Keratinocyte (primary cell): ENCODE data around the gene MIGA2.

Source experiments
- EZH2 ChIP-seq: IDR thresholded peaks from one replicate; pipeline ENCODE4 v1.6.1; 2012; ENCODE audit warnings: inconsistent platforms, mild to moderate bottlenecking, low read length, moderate library complexity
- TF ChIP-seq, protein P1 (sequence below), 3 experiments: IDR thresholded peaks in 1 of 3; conservative IDR thresholded peaks in 1 of 3; optimal IDR thresholded peaks in 1 of 3; 2 replicates in 2 of 3; 3 replicates in 1 of 3; pipeline versions ENCODE3 to v1.5.1; 2011; ENCODE audit warnings: low read length in 3 of 3, mild to moderate bottlenecking in 3 of 3, moderate library complexity in 2 of 3, control low read depth in 1 of 3, inconsistent platforms in 1 of 3; ENCODE audit not compliant: insufficient read depth in 2 of 3; ENCODE audit errors: extremely low read depth in 1 of 3

GRCh38 chr9:129021091-129021490 lies 15.3 kb upstream of the MIGA2 start:
- TF ChIP-seq, protein P1, sequence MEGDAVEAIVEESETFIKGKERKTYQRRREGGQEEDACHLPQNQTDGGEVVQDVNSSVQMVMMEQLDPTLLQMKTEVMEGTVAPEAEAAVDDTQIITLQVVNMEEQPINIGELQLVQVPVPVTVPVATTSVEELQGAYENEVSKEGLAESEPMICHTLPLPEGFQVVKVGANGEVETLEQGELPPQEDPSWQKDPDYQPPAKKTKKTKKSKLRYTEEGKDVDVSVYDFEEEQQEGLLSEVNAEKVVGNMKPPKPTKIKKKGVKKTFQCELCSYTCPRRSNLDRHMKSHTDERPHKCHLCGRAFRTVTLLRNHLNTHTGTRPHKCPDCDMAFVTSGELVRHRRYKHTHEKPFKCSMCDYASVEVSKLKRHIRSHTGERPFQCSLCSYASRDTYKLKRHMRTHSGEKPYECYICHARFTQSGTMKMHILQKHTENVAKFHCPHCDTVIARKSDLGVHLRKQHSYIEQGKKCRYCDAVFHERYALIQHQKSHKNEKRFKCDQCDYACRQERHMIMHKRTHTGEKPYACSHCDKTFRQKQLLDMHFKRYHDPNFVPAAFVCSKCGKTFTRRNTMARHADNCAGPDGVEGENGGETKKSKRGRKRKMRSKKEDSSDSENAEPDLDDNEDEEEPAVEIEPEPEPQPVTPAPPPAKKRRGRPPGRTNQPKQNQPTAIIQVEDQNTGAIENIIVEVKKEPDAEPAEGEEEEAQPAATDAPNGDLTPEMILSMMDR (optimal IDR thresholded peaks at IDR 0.05 in 1 of 3, IDR thresholded peaks at IDR 0.05 in 1 of 3, conservative IDR thresholded peaks at IDR 0.05 in 1 of 3; ENCODE audit: extremely low read depth in 1 of 3, insufficient read depth in 2 of 3, low read length in 3 of 3), result no peak
- no peak for TF ChIP-seq EZH2
